Measurements from ENCODE around the gene KNDC1. TPM values are rescaled to one million over a fixed set of nuclear protein-coding genes. Genes with fewer than 3 reads are reported as not detected.

Gene KNDC1
- total RNA-seq, 4 donors from 2014 or later = under 0.01 to 12.5 (median 5.3) TPM

GRCh38 chr10:133224076-133224475 is 64.1 kb downstream of the KNDC1 start:
- no peak overlapping the region for H3K27ac ChIP-seq
- peaks cover 0 to 3% of the 10 kb centered on the region in 2 donors for H3K27me3 ChIP-seq
- no peaks in the 10 kb centered on the region for H3K4me1 ChIP-seq
- no peak for DNase-seq
- no peaks in the 10 kb centered on the region for H3K9me3 ChIP-seq
- no peak for TF ChIP-seq CTCF (IDR thresholded peaks at IDR 0.05)
- no peak for TF ChIP-seq POLR2A (IDR thresholded peaks at IDR 0.05)
- no peaks in the 10 kb centered on the region for H3K36me3 ChIP-seq
- no peak overlapping the region for H3K4me3 ChIP-seq
- intact Hi-C loops (cut with DNase I; ENCODE audit: low total_unique reads) = no loop called here

GRCh38 chr10:133224756-133225372 is 64.8 kb downstream of the KNDC1 start:
- TF ChIP-seq CTCF (IDR thresholded peaks at IDR 0.05) = no peak
- TF ChIP-seq POLR2A (IDR thresholded peaks at IDR 0.05) = no peak
- Histone ChIP-seq H3K9me3 (no peaks in the 10 kb centered on the region), H3K27me3 (peaks cover 3 to 11% of the 10 kb centered on the region in 2 donors), H3K4me1 (peaks cover 0 to 5% of the 10 kb centered on the region in 2 donors), H3K27ac (peak overlapping the region; percentile 63), H3K4me3 (peak overlapping the region; percentile 28 to 39), H3K36me3 (no peaks in the 10 kb centered on the region)
- peak; percentile 57 to 62 for DNase-seq
- intact Hi-C loops (cut with DNase I; ENCODE audit: low total_unique reads) = no loop called here

- Histone ChIP-seq H3K27me3 (peaks cover 5 to 11% of the 10 kb centered on the region in 2 donors), H3K9me3 (no peaks in the 10 kb centered on the region), H3K27ac (no peak overlapping the region), H3K4me3 (no peak overlapping the region), H3K36me3 (no peaks in the 10 kb centered on the region), H3K4me1 (peaks cover 0 to 14% of the 10 kb centered on the region in 2 donors)
- intact Hi-C loops (cut with DNase I; ENCODE audit: low total_unique reads) = no loop called here
- TF ChIP-seq POLR2A (IDR thresholded peaks at IDR 0.05) (no peak), CTCF (IDR thresholded peaks at IDR 0.05) (no peak)
- DNase-seq = no peak
These were observed 65.7 kb downstream of the KNDC1 start for GRCh38 chr10:133225707-133226191.

GRCh38 chr10:133226251-133226808 is 66.3 kb downstream of the KNDC1 start:
- Histone ChIP-seq H3K27me3 (peaks cover 5 to 14% of the 10 kb centered on the region in 2 donors), H3K27ac (no peak overlapping the region), H3K9me3 (no peaks in the 10 kb centered on the region), H3K4me3 (no peak overlapping the region), H3K36me3 (no peaks in the 10 kb centered on the region), H3K4me1 (peaks cover 0 to 14% of the 10 kb centered on the region in 2 donors)
- no peak for DNase-seq
- intact Hi-C loops (cut with DNase I; ENCODE audit: low total_unique reads) = no loop called here
- no peak for TF ChIP-seq CTCF (IDR thresholded peaks at IDR 0.05)
- no peak for TF ChIP-seq POLR2A (IDR thresholded peaks at IDR 0.05)

- Histone ChIP-seq H3K4me1 (peaks cover 0 to 14% of the 10 kb centered on the region in 2 donors), H3K27ac (no peak overlapping the region), H3K36me3 (no peaks in the 10 kb centered on the region), H3K27me3 (peaks cover 5 to 16% of the 10 kb centered on the region in 2 donors), H3K9me3 (no peaks in the 10 kb centered on the region), H3K4me3 (no peak overlapping the region)
- intact Hi-C loops (cut with DNase I; ENCODE audit: low total_unique reads) = no loop called here
- no peak for DNase-seq
- no peak for TF ChIP-seq CTCF (IDR thresholded peaks at IDR 0.05)
- no peak for TF ChIP-seq POLR2A (IDR thresholded peaks at IDR 0.05)
These were observed 67.2 kb downstream of the KNDC1 start for GRCh38 chr10:133227256-133227655.
